Kasumi-1 (cell line): ENCODE measurements around the gene MAP3K7.

Experiments
- DNase-seq, 2 experiments: peaks; one replicate each; lab custom pipeline; 2025; lab: John Stamatoyannopoulos, UW

Gene MAP3K7

GRCh38 chr6:90484385-90484784 lies 102.5 kb downstream of the MAP3K7 start:
- DNase-seq, result no peak

- DNase-seq, result no peak
These were observed 102.9 kb downstream of the MAP3K7 start for GRCh38 chr6:90483956-90484355.

- no peak for DNase-seq
These were observed 103.6 kb downstream of the MAP3K7 start for GRCh38 chr6:90483116-90483839.

GRCh38 chr6:90480666-90481065 lies 106.2 kb downstream of the MAP3K7 start:
- DNase-seq, result no peak

- no peak for DNase-seq
These were observed 107.3 kb downstream of the MAP3K7 start for GRCh38 chr6:90479603-90479926.

- peak; percentile 89 for DNase-seq
These were observed 107.9 kb downstream of the MAP3K7 start for GRCh38 chr6:90478789-90479602.

GRCh38 chr6:90478278-90478677 lies 108.6 kb downstream of the MAP3K7 start:
- peak in 1 of 2 experiments; percentile 7 for DNase-seq

GRCh38 chr6:90477366-90477765 lies 109.5 kb downstream of the MAP3K7 start:
- DNase-seq, result no peak

- no peak for DNase-seq
These were observed 114.2 kb downstream of the MAP3K7 start for GRCh38 chr6:90472716-90473115.

- no peak for DNase-seq
These were observed 115.6 kb downstream of the MAP3K7 start for GRCh38 chr6:90471263-90471662.

- DNase-seq, result no peak
These were observed 117.0 kb downstream of the MAP3K7 start for GRCh38 chr6:90469906-90470305.

GRCh38 chr6:90468859-90469258 lies 118.0 kb downstream of the MAP3K7 start:
- DNase-seq, result no peak

- no peak for DNase-seq
These were observed 118.8 kb downstream of the MAP3K7 start for GRCh38 chr6:90468080-90468479.

- no peak for DNase-seq
These were observed 119.3 kb downstream of the MAP3K7 start for GRCh38 chr6:90467546-90467945.

- no peak for DNase-seq
These were observed 120.5 kb downstream of the MAP3K7 start for GRCh38 chr6:90466154-90466940.

- no peak for DNase-seq
These were observed 121.2 kb downstream of the MAP3K7 start for GRCh38 chr6:90465686-90466085.

GRCh38 chr6:90464507-90464906 lies 122.4 kb downstream of the MAP3K7 start:
- no peak for DNase-seq

- no peak for DNase-seq
These were observed 123.0 kb downstream of the MAP3K7 start for GRCh38 chr6:90463874-90464273.
